T-cell (primary cell): ENCODE data around the gene MAN1B1. TPM values are rescaled to one million over a fixed set of nuclear protein-coding genes. Genes with fewer than 3 reads are reported as not detected.
A peak's percentile ranks its signal among the peaks of the same experiment; 100 is the strongest.

Source experiments
- ATAC-seq, 4 experiments: fragments of 200-7000 bp in 3 of 4; fragments of 150-1000 bp in 1 of 4; cut with Tn5 transposase; replicated peaks in 1 of 4; 1 replicate in 3 of 4; 2 replicates in 1 of 4; pipeline ENCODE4 v1.10.0; 2021; ENCODE audit warnings: moderate library complexity in 3 of 4, mild to moderate bottlenecking in 2 of 4, moderate number of reproducible peaks in 1 of 4
- CTCF ChIA-PET, 2 donors: fragments of 300-600 bp; sonication (Branson Sonifier 250); formaldehyde crosslinking; loops; one replicate each; lab custom pipeline; 2022; ENCODE audit warnings: antibody characterized with exemption in 2 of 2; lab: Charles Lee
- POLR2A ChIA-PET, 2 donors: fragments of 300-600 bp; sonication (Branson Sonifier 250); formaldehyde crosslinking; loops; one replicate each; lab custom pipeline; 2022; ENCODE audit warnings: antibody characterized with exemption in 2 of 2; lab: Charles Lee
- DNase-seq, 35 experiments: peaks; one replicate each; pipeline versions ENCODE4 v3.0.0 to v3.0.0-alpha.2; 2013 to 2023
- H3K27ac ChIP-seq: one replicate; pipeline ENCODE4 v1.5.1; 2013; ENCODE audit warnings: low read length
- H3K27me3 ChIP-seq, 2 experiments: replicated peaks in 1 of 2; 1 replicate in 1 of 2; 2 replicates in 1 of 2; pipeline versions ENCODE4 v1.6.1 to v1.7.0; 2013; ENCODE audit warnings: low read length in 1 of 2, mixed read lengths in 1 of 2; ENCODE audit not compliant: control insufficient read depth in 2 of 2, insufficient read depth in 2 of 2; ENCODE audit errors: extremely low read depth in 1 of 2
- H3K36me3 ChIP-seq, 2 donors: 1 replicate in 1 of 2; 2 replicates in 1 of 2; pipeline versions ENCODE4 v1.6.1 to v1.7.0; 2013; ENCODE audit warnings: low read length in 1 of 2; ENCODE audit not compliant: control insufficient read depth in 2 of 2, insufficient read depth in 1 of 2; ENCODE audit errors: extremely low read depth in 1 of 2
- H3K4me1 ChIP-seq, 2 experiments: 1 replicate in 1 of 2; 2 replicates in 1 of 2; pipeline versions ENCODE4 v1.6.1 to v1.7.0; 2013; ENCODE audit warnings: low read length in 2 of 2, mixed read lengths in 1 of 2; ENCODE audit not compliant: insufficient read depth in 2 of 2, control insufficient read depth in 1 of 2; ENCODE audit errors: extremely low read depth in 1 of 2
- H3K4me3 ChIP-seq, 2 donors: 1 replicate in 1 of 2; 2 replicates in 1 of 2; pipeline versions ENCODE4 v1.5.1 to v1.7.0; 2013; ENCODE audit warnings: mild to moderate bottlenecking in 2 of 2, low read length in 1 of 2, moderate library complexity in 1 of 2; ENCODE audit not compliant: control insufficient read depth in 1 of 2; ENCODE audit errors: extremely low read depth in 1 of 2
- H3K9me3 ChIP-seq: 2 replicates; pipeline ENCODE4 v1.7.0; 2013
- H3K27ac Mint-ChIP-seq, 2 donors: one replicate each; pipeline ENCODE4 v1.8.0; 2020 to 2021; ENCODE audit warnings: mild to moderate bottlenecking in 2 of 2, mixed read lengths in 2 of 2
- H3K27me3 Mint-ChIP-seq, 2 donors: one replicate each; pipeline ENCODE4 v1.8.0; 2021 to 2022; ENCODE audit warnings: mixed read lengths in 2 of 2
- H3K36me3 Mint-ChIP-seq: one replicate; pipeline ENCODE4 v1.8.0; 2021; ENCODE audit warnings: mixed read lengths
- H3K4me1 Mint-ChIP-seq, 3 donors: one replicate each; pipeline ENCODE4 v1.8.0; 2020 to 2022; ENCODE audit warnings: mixed read lengths in 3 of 3, mild to moderate bottlenecking in 1 of 3
- H3K4me3 Mint-ChIP-seq, 3 donors: one replicate each; pipeline ENCODE4 v1.8.0; 2020 to 2022; ENCODE audit warnings: mild to moderate bottlenecking in 3 of 3, mixed read lengths in 3 of 3, moderate library complexity in 3 of 3
- H3K9me3 Mint-ChIP-seq, 3 donors: one replicate each; pipeline ENCODE4 v1.8.0; 2020 to 2022; ENCODE audit warnings: mixed read lengths in 3 of 3
- WGBS: methylation state at CpG from one replicate; pipeline ENCODE4 v1.1.5; 2013; ENCODE audit warnings: missing lambda C conversion rate; ENCODE audit not compliant: insufficient coverage; 5-methylcytosine and 5-hydroxymethylcytosine counted together
- total RNA-seq, 35 experiments: library from RNA in 6 of 35; stranded (reverse) in 6 of 35; fragments of 120-200 nt in 1 of 35; gene quantifications; one replicate each; pipeline versions ENCODE4 v1.2.1 to v1.2.4 and lab custom pipeline; 2013 to 2026

MAN1B1 gene
- total RNA-seq, 5 donors from 2014 or later (not counting 1 experiment from before 2014, with no cell fraction given) = 62.0 to 91.5 (median 84.8) TPM

- ATAC-seq = no peak
- Histone ChIP-seq H3K27me3 (peaks cover 0 to 21% of the 10 kb centered on the region in 2 experiments), H3K9me3 (no peaks in the 10 kb centered on the region), H3K4me1 (peaks cover 5 to 33% of the 10 kb centered on the region in 2 experiments), H3K27ac (no peak overlapping the region), H3K4me3 (no peak overlapping the region), H3K36me3 (no peaks in the 10 kb centered on the region)
- peak overlapping the region in 1 of 3 donors; percentile 32 for H3K4me3 Mint-ChIP-seq
- H3K27me3 Mint-ChIP-seq = peaks cover 3% of the 10 kb centered on the region in 2 donors
- no peaks in the 10 kb centered on the region for H3K9me3 Mint-ChIP-seq
- CTCF ChIA-PET = interaction anchor here (0.6 to 2.2 kb wide), 7 partner anchors 18 to 249 kb away, joined by 3 to 11 read pairs (median 7); partner anchors contain the start of genes MAN1B1 (in 1 of the 2) and NPDC1 (in 1 of the 2)
- H3K27ac Mint-ChIP-seq = no peak overlapping the region
- peaks cover 14 to 17% (median 15%) of the 10 kb centered on the region in 3 donors for H3K4me1 Mint-ChIP-seq
- POLR2A ChIA-PET = no interaction called here
- no peaks in the 10 kb centered on the region for H3K36me3 Mint-ChIP-seq
- no peak for DNase-seq
- WGBS = 100% methylated on average over 12 of the region's 17 CpGs
Observed at GRCh38 chr9:137068539-137069507, 18.0 kb upstream of the MAN1B1 start.

- H3K4me3 ChIP-seq = no peak overlapping the region
- Mint-ChIP-seq H3K27me3 (peaks cover 3% of the 10 kb centered on the region in 2 donors), H3K36me3 (no peaks in the 10 kb centered on the region), H3K27ac (no peak overlapping the region), H3K9me3 (no peaks in the 10 kb centered on the region), H3K4me1 (peaks cover 12 to 15% (median 14%) of the 10 kb centered on the region in 3 donors), H3K4me3 (peak overlapping the region in 1 of 3 donors; percentile 32)
- H3K36me3 ChIP-seq = no peaks in the 10 kb centered on the region
- ChIA-PET CTCF (interaction anchor here in 1 of 2 donors (1.3 to 2.2 kb wide), 3 partner anchors 17 to 26 kb away, joined by 7 to 11 read pairs (median 7); partner anchors contain the start of genes MAN1B1 and NPDC1), POLR2A (interaction anchor here (0.7 to 1.2 kb wide), 3 partner anchors 17 to 472 kb away, joined by 3 to 6 read pairs (median 3); partner anchors contain the start of genes MAN1B1 (in 1 of the 2) and TUBB4B (in 1 of the 2))
- 9% methylated on average over 52 of the region's 52 CpGs for WGBS
- H3K27me3 ChIP-seq = peaks cover 0 to 19% of the 10 kb centered on the region in 2 experiments
- H3K4me1 ChIP-seq = peaks cover 5 to 28% of the 10 kb centered on the region in 2 experiments
- no peaks in the 10 kb centered on the region for H3K9me3 ChIP-seq
- no peak for DNase-seq
- ATAC-seq = peak in 3 of 4 experiments; percentile 1 to 10 (median 7)
- no peak overlapping the region for H3K27ac ChIP-seq
Observed at GRCh38 chr9:137069508-137070091, 17.2 kb upstream of the MAN1B1 start.

GRCh38 chr9:137070201-137070905 is 16.4 kb upstream of the MAN1B1 start, which contains the start of gene SAPCD2:
SAPCD2 (minus strand) TSS chr9:137070557; CDS start chr9:137070460, 97 bp downstream.
- Mint-ChIP-seq H3K36me3 (no peaks in the 10 kb centered on the region), H3K27ac (peak within 1 kb of the TSS in 1 of 2 donors; percentile 44)

GRCh38 chr9:137070906-137071275 is 15.9 kb upstream of the MAN1B1 start:
- peaks cover 3% of the 10 kb centered on the region in 2 donors for H3K27me3 Mint-ChIP-seq
- Histone ChIP-seq H3K27ac (no peak overlapping the region), H3K9me3 (no peaks in the 10 kb centered on the region), H3K4me1 (peaks cover 5 to 28% of the 10 kb centered on the region in 2 experiments), H3K27me3 (peaks cover 0 to 19% of the 10 kb centered on the region in 2 experiments), H3K36me3 (no peaks in the 10 kb centered on the region), H3K4me3 (peak overlapping the region; percentile 39 to 48)
- CTCF ChIA-PET = interaction anchor here in 1 of 2 donors (0.7 to 2.2 kb wide), 3 partner anchors 16 to 271 kb away, joined by 3 to 11 read pairs (median 4); partner anchors contain the start of genes MAN1B1 and NPDC1
- POLR2A ChIA-PET = interaction anchor here (0.5 to 1.2 kb wide), 4 partner anchors 26 to 552 kb away, joined by 3 to 6 read pairs (median 3); partner anchors contain the start of gene TUBB4B (in 1 of the 2)
- DNase-seq = no peak
- no peaks in the 10 kb centered on the region for H3K9me3 Mint-ChIP-seq
- H3K4me1 Mint-ChIP-seq = peaks cover 12 to 15% (median 14%) of the 10 kb centered on the region in 3 donors
- H3K27ac Mint-ChIP-seq = peak overlapping the region in 1 of 2 donors; percentile 44
- H3K36me3 Mint-ChIP-seq = no peaks in the 10 kb centered on the region
- WGBS = 47% methylated on average over 4 of the region's 6 CpGs
- ATAC-seq = no peak
- peak overlapping the region; percentile 68 to 73 (median 68) for H3K4me3 Mint-ChIP-seq

More at GRCh38 chr9:137070201-137070905, 16.4 kb upstream of the MAN1B1 start, which contains the start of gene SAPCD2:
- Histone ChIP-seq H3K4me3 (peak within 1 kb of the TSS; percentile 39 to 48), H3K27me3 (peaks cover 0 to 19% of the 10 kb centered on the region in 2 experiments), H3K4me1 (peaks cover 5 to 28% of the 10 kb centered on the region in 2 experiments), H3K9me3 (no peaks in the 10 kb centered on the region), H3K36me3 (no peaks in the 10 kb centered on the region), H3K27ac (no peak within 1 kb of the TSS)
- peak; percentile 62 to 90 (median 80) for DNase-seq
- WGBS = under 1% methylated on average over 56 of the region's 74 CpGs
- peak within 1 kb of the TSS; percentile 68 to 73 (median 68) for H3K4me3 Mint-ChIP-seq
- ChIA-PET CTCF (interaction anchor here in 1 of 2 donors (0.7 to 2.2 kb wide), 5 partner anchors 16 to 270 kb away, joined by 3 to 11 read pairs (median 7); partner anchors contain the start of genes MAN1B1 and NPDC1), POLR2A (interaction anchor here (0.5 to 1.2 kb wide), 6 partner anchors 16 to 552 kb away, joined by 3 to 6 read pairs (median 3); partner anchors contain the start of genes MAN1B1 (in 1 of the 2) and TUBB4B (in 1 of the 2))
- peaks cover 12 to 15% (median 14%) of the 10 kb centered on the region in 3 donors for H3K4me1 Mint-ChIP-seq
- no peaks in the 10 kb centered on the region for H3K9me3 Mint-ChIP-seq
- ATAC-seq = peak; percentile 88 to 90 (median 89)
- H3K27me3 Mint-ChIP-seq = peaks cover 3% of the 10 kb centered on the region in 2 donors

- peaks cover 12 to 15% (median 14%) of the 10 kb centered on the region in 3 donors for H3K4me1 Mint-ChIP-seq
- no peaks in the 10 kb centered on the region for H3K36me3 Mint-ChIP-seq
- peaks cover 3% of the 10 kb centered on the region in 2 donors for H3K27me3 Mint-ChIP-seq
- no peaks in the 10 kb centered on the region for H3K9me3 Mint-ChIP-seq
- Histone ChIP-seq H3K27me3 (peaks cover 0 to 19% of the 10 kb centered on the region in 2 experiments), H3K9me3 (no peaks in the 10 kb centered on the region), H3K4me3 (no peak overlapping the region), H3K4me1 (peaks cover 5 to 28% of the 10 kb centered on the region in 2 experiments), H3K27ac (no peak overlapping the region), H3K36me3 (no peaks in the 10 kb centered on the region)
- 78% methylated on average over 2 of the region's 2 CpGs for WGBS
- H3K27ac Mint-ChIP-seq = peak overlapping the region in 1 of 2 donors; percentile 44
- no peak for DNase-seq
- peak overlapping the region; percentile 68 to 73 (median 68) for H3K4me3 Mint-ChIP-seq
- ATAC-seq = no peak
- POLR2A ChIA-PET = no interaction called here
- CTCF ChIA-PET = interaction anchor here in 1 of 2 donors (1.0 kb wide), 1 partner anchor 25 kb away, joined by 4 read pairs; the partner anchor contains the start of gene NPDC1
Observed at GRCh38 chr9:137071282-137071681, 15.5 kb upstream of the MAN1B1 start.
